HCT116 (cell line): ENCODE measurements around the gene OR4K17.

Experiments used
- CTCF ChIP-seq, 3 experiments: fragments of 200-600 bp in 1 of 3; sonication (generic) in 1 of 3; IDR thresholded peaks in 2 of 3; conservative IDR thresholded peaks in 1 of 3; 2 replicates each; pipeline ENCODE4 v1.5.1; 2012 to 2017; ENCODE audit warnings: low read depth in 2 of 3, low read length in 2 of 3, antibody characterized with exemption in 1 of 3, borderline replicate concordance in 1 of 3, control low read depth in 1 of 3, mild to moderate bottlenecking in 1 of 3, mixed read lengths in 1 of 3, mixed run types in 1 of 3, moderate library complexity in 1 of 3; ENCODE audit not compliant: insufficient read depth in 1 of 3
- MAX ChIP-seq: IDR thresholded peaks from 2 replicates; pipeline ENCODE4 v1.6.1; 2012
- POLR2A ChIP-seq: IDR thresholded peaks from 2 replicates; pipeline ENCODE4 v1.7.0; 2011; ENCODE audit warnings: borderline replicate concordance; ENCODE audit not compliant: insufficient read depth, insufficient read length; ENCODE audit errors: extremely low read depth
- POLR2AphosphoS5 ChIP-seq: IDR thresholded peaks from 2 replicates; pipeline ENCODE4 v1.6.1; 2011; ENCODE audit warnings: mild to moderate bottlenecking, low read depth, low read length, moderate library complexity
- ZNF274 ChIP-seq: fragments of 200-500 bp; sonication (Bioruptor generic); IDR thresholded peaks from 2 replicates; pipeline ENCODE4 v1.6.1; 2014; ENCODE audit warnings: mild to moderate bottlenecking, low read depth, low read length, inconsistent platforms
- TF ChIP-seq, protein P1 (sequence below): IDR thresholded peaks from 2 replicates; pipeline ENCODE4 v1.6.1; 2012

DNA sequence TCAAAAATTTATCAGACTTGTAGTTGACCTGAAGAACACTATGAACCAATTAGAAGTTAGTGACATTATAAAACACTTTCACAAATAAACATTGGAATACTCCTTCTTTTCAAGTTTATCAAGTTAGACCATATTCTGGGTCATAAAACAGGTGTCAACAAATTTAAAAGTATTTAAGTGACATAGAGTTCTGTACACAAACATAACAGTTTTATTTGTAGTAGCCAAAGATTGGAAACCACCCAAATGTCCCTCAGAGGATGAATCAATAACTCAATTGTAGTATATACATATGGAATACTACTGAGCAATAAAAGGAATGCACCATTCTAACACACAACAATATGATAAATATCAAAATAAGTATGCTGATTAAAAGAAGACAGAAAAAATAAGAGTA, 56.6 kb downstream of the OR4K17 start:
- TF ChIP-seq POLR2AphosphoS5 (no peak), CTCF (IDR thresholded peaks at IDR 0.05 in 2 of 3, conservative IDR thresholded peaks at IDR 0.05 in 1 of 3; ENCODE audit: borderline replicate concordance in 1 of 3, insufficient read depth in 1 of 3, low read depth in 2 of 3, low read length in 2 of 3) (no peak), POLR2A (no peak), ZNF274 (no peak), MAX (no peak)
- TF ChIP-seq, protein P1, sequence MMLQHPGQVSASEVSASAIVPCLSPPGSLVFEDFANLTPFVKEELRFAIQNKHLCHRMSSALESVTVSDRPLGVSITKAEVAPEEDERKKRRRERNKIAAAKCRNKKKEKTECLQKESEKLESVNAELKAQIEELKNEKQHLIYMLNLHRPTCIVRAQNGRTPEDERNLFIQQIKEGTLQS, result no peak
